GM12873 (cell line): ENCODE measurements around the gene SULT1E1.

Experiments
- CTCF ChIP-seq: IDR thresholded peaks from 2 replicates; pipeline ENCODE4 v1.5.1; 2012; ENCODE audit warnings: low read depth, mild to moderate bottlenecking, moderate library complexity, low read length, control low read depth; ENCODE audit not compliant: insufficient read depth; ENCODE audit errors: missing control alignments

Gene SULT1E1

GRCh38 chr4:69800599-69800998 is 59.3 kb downstream of the SULT1E1 start:
- TF ChIP-seq CTCF = no peak

- TF ChIP-seq CTCF = no peak
These were observed 60.6 kb downstream of the SULT1E1 start for GRCh38 chr4:69799337-69799736.

- no peak for TF ChIP-seq CTCF
These were observed 66.2 kb downstream of the SULT1E1 start for GRCh38 chr4:69793732-69794131.
